ENCODE data around the gene KIRREL2.
"Not testable (repeated sequence)": the region's sequence is repeated elsewhere in the genome, so short reads cannot be mapped to it uniquely, and the experiment has no call there.

DNA sequence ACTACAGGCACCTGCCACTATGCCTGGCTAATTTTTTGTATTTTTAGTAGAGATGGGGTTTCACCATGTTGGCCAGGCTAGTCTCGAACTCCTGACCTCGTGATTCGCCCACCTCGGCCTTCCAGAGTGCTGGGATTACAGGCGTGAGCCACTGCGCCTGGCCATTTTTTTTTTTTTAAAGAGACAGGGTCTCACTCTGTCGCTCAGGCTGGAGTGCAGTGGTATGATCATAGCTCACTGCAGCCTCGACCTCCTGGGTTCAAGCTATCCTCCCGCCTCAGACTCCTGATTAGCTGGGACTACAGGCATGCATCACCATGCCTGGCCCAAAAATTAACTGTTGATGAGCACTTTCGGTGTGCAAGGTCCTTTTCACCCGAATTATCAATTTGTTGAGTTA, 20.6 kb upstream of the KIRREL2 start:
- TF ChIP-seq, protein P1, sequence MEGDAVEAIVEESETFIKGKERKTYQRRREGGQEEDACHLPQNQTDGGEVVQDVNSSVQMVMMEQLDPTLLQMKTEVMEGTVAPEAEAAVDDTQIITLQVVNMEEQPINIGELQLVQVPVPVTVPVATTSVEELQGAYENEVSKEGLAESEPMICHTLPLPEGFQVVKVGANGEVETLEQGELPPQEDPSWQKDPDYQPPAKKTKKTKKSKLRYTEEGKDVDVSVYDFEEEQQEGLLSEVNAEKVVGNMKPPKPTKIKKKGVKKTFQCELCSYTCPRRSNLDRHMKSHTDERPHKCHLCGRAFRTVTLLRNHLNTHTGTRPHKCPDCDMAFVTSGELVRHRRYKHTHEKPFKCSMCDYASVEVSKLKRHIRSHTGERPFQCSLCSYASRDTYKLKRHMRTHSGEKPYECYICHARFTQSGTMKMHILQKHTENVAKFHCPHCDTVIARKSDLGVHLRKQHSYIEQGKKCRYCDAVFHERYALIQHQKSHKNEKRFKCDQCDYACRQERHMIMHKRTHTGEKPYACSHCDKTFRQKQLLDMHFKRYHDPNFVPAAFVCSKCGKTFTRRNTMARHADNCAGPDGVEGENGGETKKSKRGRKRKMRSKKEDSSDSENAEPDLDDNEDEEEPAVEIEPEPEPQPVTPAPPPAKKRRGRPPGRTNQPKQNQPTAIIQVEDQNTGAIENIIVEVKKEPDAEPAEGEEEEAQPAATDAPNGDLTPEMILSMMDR (IDR thresholded peaks at IDR 0.05; ENCODE audit: insufficient read depth, low read depth, low read length), result not testable (repeated sequence)
- not testable (repeated sequence) for TF ChIP-seq EZH2 (IDR thresholded peaks at IDR 0.05; ENCODE audit: insufficient read depth, low read length)

Data from astrocyte (in vitro differentiated cells and primary cell).